Prostate gland (tissue), 2 donors: ENCODE data around the gene LMO4. TPM values are rescaled to one million over a fixed set of nuclear protein-coding genes. Genes with fewer than 3 reads are reported as not detected.

Experiments
- DNase-seq: peaks from one replicate; pipeline ENCODE4 v3.0.0-alpha.2; 2019; ENCODE audit warnings: low spot score
- H3K27ac ChIP-seq, 2 donors: fragments of 200-600 bp; sonication (generic); 2 replicates each; pipeline ENCODE4 v1.5.1; 2017 to 2019
- H3K27me3 ChIP-seq: fragments of 200-600 bp; sonication (generic); replicated peaks from 2 replicates; pipeline ENCODE4 v1.5.1; 2019; ENCODE audit not compliant: insufficient read depth
- H3K36me3 ChIP-seq, 2 donors: fragments of 200-600 bp; sonication (generic); 1 replicate in 1 of 2; 2 replicates in 1 of 2; pipeline versions ENCODE4 v1.5.1 to v1.8.1; 2017 to 2019
- H3K4me1 ChIP-seq: fragments of 200-600 bp; sonication (generic); replicated peaks from 2 replicates; pipeline ENCODE4 v1.5.1; 2019
- H3K4me3 ChIP-seq, 2 donors: fragments of 200-600 bp; sonication (generic); 2 replicates each; pipeline ENCODE4 v1.5.1; 2017 to 2019
- H3K9me3 ChIP-seq: fragments of 200-600 bp; sonication (generic); 2 replicates; pipeline ENCODE4 v1.5.1; 2017
- CTCF ChIP-seq, 4 experiments: fragments of 200-600 bp in 2 of 4; fragments of 450-650 bp in 2 of 4; sonication (generic) in 2 of 4; IDR thresholded peaks; 1 replicate in 3 of 4; 2 replicates in 1 of 4; pipeline ENCODE4 v1.5.1; 2016 to 2019; ENCODE audit warnings: antibody characterized with exemption in 4 of 4, mild to moderate bottlenecking in 2 of 4, moderate library complexity in 2 of 4
- POLR2A ChIP-seq: fragments of 450-650 bp; IDR thresholded peaks from one replicate; pipeline ENCODE4 v1.6.1; 2016; ENCODE audit warnings: antibody characterized with exemption, mild to moderate bottlenecking
- POLR2AphosphoS5 ChIP-seq: sonication (generic); formaldehyde crosslinking; IDR thresholded peaks from one replicate; pipeline ENCODE4 v1.6.1; 2017; ENCODE audit warnings: antibody characterized with exemption
- WGBS: methylation state at CpG from one replicate; pipeline ENCODE4 v1.1.5; 2018; 5-methylcytosine and 5-hydroxymethylcytosine counted together
- intact Hi-C: fragments of 100-400 bp; cut with DNase I; formaldehyde crosslinking; loops from one replicate; pipeline ENCODE4 v1.14.2; 2022
- total RNA-seq, 2 donors: library from RNA; depleted of rRNA; stranded (reverse); fragments of >200 nt; gene quantifications; one replicate each; pipeline ENCODE4 v1.1.0, GENCODE V29; 2016

LMO4 gene
- total RNA-seq, result 10 to 100 TPM; 41.9 to 78.0 TPM

- WGBS, result 0% methylated on average over 34 of the region's 93 CpGs
- peak within 1 kb of the TSS; percentile 63 to 70 for H3K4me3 ChIP-seq
- H3K36me3 ChIP-seq, result no peaks in the 10 kb centered on the region
- peak; percentile 95 for TF ChIP-seq POLR2AphosphoS5
- TF ChIP-seq CTCF (IDR thresholded peaks at IDR 0.05), result peak in 2 of 4 experiments; percentile 43 to 44
- peak; percentile 93 for TF ChIP-seq POLR2A
- no peaks in the 10 kb centered on the region for H3K9me3 ChIP-seq
- H3K27me3 ChIP-seq, result no peaks in the 10 kb centered on the region
- intact Hi-C loops, result loop anchor here (5.0 kb wide), 4 partner anchors 249 to 639 kb away; no protein-coding TSS in a partner anchor
- peak; percentile 97 for DNase-seq
- H3K27ac ChIP-seq, result peak within 1 kb of the TSS; percentile 95
- H3K4me1 ChIP-seq, result no peaks in the 10 kb centered on the region
These were observed at the start of gene LMO4 for GRCh38 chr1:87328272-87329050. TSS of gene LMO4 (plus strand) at chr1:87328880. CDS start at chr1:87332016, 3,136 bp downstream.

- intact Hi-C loops, result no loop called here
- no peak overlapping the region for H3K27ac ChIP-seq
- TF ChIP-seq CTCF (IDR thresholded peaks at IDR 0.05) (no peak), POLR2AphosphoS5 (no peak), POLR2A (no peak)
- no peak for DNase-seq
- WGBS, result 81% methylated on average over 2 of the region's 2 CpGs
- no peaks in the 10 kb centered on the region for H3K27me3 ChIP-seq
- no peak overlapping the region for H3K4me3 ChIP-seq
- H3K36me3 ChIP-seq, result no peaks in the 10 kb centered on the region
- H3K4me1 ChIP-seq, result no peaks in the 10 kb centered on the region
- no peaks in the 10 kb centered on the region for H3K9me3 ChIP-seq
These were observed 49.2 kb upstream of the LMO4 start for GRCh38 chr1:87279536-87279875.

- no peak overlapping the region for H3K27ac ChIP-seq
These were observed 48.6 kb upstream of the LMO4 start for GRCh38 chr1:87279966-87280535.

GRCh38 chr1:87284456-87285240, 44.0 kb upstream of the LMO4 start:
- Histone ChIP-seq H3K4me3 (no peak overlapping the region), H3K4me1 (no peaks in the 10 kb centered on the region), H3K9me3 (no peaks in the 10 kb centered on the region), H3K27me3 (no peaks in the 10 kb centered on the region), H3K36me3 (no peaks in the 10 kb centered on the region), H3K27ac (no peak overlapping the region)
- whole genome bisulfite sequencing, result 74% methylated on average over 13 of the region's 13 CpGs
- intact Hi-C loops, result no loop called here
- no peak for DNase-seq
- TF ChIP-seq POLR2AphosphoS5 (no peak), CTCF (IDR thresholded peaks at IDR 0.05) (no peak), POLR2A (no peak)

More at GRCh38 chr1:87279966-87280535, 48.6 kb upstream of the LMO4 start:
- DNase-seq, result no peak
- TF ChIP-seq CTCF (IDR thresholded peaks at IDR 0.05) (no peak), POLR2AphosphoS5 (no peak), POLR2A (no peak)
- 79% methylated on average over 2 of the region's 2 CpGs for WGBS
- no peak overlapping the region for H3K4me3 ChIP-seq
- no peaks in the 10 kb centered on the region for H3K27me3 ChIP-seq
- no peaks in the 10 kb centered on the region for H3K9me3 ChIP-seq
- intact Hi-C loops, result no loop called here
- H3K36me3 ChIP-seq, result no peaks in the 10 kb centered on the region
- H3K4me1 ChIP-seq, result no peaks in the 10 kb centered on the region
